Cerebellar nuclear complex (tissue), 1 donor: ENCODE results near the gene HS3ST3B1.

Source experiments
- DNase-seq, 2 experiments: peaks; one replicate each; lab custom pipeline; 2025; lab: John Stamatoyannopoulos, UW

Gene HS3ST3B1

DNA sequence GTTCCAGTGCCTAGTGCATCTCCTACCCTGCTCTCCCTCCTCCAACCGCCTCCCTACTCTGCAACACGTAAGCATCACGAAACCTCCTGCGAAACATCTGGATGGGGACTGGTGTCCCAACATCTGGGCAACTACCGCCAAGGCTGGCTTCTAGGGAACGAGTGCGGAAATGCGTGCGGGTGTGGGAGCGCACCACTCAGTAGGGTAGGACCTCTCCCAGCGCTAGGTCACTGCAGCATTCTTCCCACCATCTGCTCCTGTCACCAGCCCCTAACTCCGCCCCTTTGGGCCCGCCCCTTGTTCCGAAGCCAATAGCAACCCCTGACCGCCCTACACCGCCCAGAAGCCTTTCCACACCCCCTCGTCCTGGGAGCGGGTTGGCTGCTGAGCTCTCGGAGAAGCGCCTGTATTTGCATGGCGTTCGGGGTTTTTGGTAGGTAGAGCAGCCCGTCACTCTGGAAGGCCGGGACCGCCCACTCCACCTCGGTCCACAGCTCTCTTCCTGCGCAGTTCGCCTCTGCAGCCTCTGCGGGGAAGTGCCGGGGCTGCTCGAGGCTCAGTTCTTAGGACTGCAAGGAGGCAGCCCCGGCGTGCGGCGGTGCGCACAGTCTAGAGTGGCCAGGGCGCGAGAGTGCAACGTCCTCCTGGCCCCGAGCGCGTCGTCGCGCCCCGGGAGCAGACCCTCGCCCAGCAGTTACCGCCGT, at the start of gene HS3ST3B1:
TSS of gene HS3ST3B1 (plus strand) at position 507 of the 704 bp plus-strand sequence. CDS start 438 bp downstream, outside the sequence.
- DNase-seq: peak; percentile 70 to 83

DNA sequence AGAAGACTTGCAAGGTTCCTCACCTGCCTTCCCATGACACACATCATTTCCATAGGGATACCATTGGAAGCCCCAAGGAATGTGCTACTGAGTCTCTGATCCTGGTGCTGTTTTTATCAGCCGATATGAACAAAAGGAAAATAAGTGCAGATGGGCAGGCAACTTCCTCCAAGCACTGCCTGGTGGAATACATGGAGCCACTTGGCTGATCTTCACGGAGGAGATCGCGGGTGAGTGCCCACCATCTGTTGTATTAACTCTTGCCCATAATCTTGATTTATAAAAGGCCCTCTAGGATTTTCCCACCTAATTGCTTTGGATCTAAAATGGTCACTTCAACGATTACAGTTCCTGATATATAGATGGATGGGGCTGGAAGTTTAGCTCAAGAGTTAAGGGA, 39.5 kb upstream of the HS3ST3B1 start:
- DNase-seq: no peak

DNA sequence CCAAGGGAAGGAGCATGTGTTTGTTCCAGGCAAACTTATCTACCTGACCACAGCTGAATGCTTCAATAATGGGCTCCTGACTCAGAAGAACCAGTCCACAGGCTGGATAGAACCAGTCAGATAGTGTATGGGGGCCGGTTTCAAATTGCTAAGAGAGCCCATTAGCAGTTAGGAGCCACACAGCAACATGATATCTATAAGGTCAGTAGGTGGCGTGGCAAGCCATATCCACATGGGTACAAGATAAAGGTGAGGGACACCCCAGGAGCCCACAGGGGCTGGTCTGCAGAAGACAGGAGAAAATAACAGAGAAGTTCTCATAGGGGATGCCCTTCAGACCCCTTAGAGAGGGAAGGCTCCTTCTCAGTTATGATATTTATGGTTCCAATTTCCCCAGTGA, 32.6 kb upstream of the HS3ST3B1 start:
- no peak for DNase-seq

DNA sequence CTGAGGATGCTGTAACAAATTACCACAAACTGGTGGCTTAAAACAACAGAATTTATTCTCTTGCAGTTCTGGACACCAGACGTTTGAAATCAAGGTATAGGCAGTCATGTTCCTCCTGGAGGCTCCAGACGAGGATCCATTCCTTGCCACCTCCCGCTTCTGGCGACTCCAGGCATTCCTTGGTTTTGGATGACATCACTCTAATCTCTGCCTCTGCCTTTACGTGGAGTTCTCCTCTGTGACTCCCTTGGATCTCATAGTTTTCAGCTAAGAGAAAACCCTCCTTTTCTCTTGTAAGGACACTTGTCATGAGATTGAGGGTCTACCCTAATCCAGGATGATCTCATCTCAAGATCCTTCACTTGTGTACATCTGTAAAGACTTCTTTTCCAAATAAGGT, 31.4 kb upstream of the HS3ST3B1 start:
- DNase-seq: no peak

DNA sequence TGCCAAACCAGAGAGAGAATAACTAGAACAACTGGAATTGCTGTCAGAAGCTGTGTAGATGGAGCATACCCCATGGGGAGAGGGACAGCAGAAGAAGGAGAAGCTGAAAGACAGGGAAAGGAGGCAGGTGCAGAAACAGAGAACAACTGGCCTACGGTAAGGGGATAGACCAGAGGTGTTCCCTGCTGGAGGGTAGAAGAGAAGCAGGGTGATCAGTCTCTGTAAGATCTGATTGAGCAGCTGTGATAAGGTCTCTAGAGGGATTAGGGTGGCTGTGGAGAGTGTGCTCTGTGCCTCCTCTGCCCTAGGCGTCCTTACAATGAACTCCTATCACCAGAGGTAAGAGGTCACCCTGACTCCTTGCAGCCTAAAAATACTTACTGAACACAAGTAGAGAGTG, 30.4 kb upstream of the HS3ST3B1 start:
- no peak for DNase-seq

DNA sequence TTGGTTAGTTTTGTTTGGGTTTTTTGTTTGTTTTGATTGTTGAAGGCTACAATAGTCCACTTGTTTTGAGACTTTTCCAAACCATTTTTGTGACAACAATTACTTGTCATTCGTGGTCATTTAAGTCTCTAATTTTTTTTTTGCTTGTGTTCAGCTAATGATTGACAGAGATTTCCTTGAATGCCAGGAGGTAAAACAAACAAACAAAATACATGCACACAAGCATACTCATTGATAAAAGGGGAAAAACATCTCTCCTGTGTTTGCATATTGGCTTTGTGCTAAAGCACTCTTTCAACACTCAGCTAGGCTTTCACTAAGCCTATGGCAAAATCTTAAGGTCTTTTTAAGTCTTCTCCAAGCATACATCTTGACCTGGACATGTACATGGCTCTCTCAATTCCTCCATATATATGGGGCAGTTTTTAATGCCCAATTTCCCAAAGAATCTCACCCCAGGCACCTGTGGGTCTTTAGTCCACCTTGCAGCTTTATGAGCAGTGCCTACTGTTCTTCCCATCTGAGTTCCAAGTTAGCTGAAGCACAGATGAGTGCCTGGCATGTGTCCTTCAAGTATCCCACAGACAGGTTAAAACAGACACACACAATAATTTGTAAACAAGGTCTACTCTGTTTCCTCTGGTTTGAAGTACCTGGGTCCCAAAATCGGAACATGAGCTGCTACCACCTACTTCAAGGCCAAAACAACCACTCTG, 24.2 kb upstream of the HS3ST3B1 start:
- DNase-seq: no peak

DNA sequence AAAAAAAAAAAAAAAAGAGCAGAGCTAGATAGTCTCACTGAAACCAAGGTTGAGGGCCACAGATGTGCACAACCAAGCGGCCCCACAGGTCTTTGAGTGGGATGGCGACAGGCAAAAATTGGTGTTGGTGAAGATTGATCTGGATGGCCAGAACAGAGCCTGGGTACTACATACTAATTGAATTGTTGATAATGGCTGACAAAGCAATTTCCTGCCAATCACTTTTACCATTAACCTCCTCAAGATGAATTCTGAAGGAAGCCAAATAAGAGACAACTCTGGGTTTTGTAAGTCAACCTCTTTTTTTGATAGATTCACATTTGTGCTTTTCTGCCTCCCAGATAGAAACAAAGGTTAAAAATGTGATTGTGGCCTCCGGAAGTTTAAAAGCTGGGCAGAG, 19.4 kb upstream of the HS3ST3B1 start:
- DNase-seq: no peak

DNA sequence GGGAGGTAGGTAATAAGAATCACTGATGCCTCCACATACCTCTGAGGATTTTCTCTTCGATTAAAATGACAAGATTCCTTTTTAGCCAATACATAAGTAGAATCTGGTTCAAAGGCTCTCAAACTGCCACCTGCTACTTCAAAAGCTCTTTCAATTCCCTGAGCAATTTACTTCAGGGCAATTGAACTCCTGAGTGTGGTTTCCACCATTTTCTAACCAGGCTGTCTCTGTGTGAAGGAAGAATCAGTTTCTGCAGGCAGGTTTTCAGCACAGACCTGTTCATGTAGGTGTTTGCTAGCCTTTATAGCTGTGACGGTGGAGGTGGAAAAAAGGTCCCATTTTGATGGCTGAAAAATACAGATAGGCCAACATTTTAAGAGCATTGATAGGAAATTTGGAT, 18.2 kb upstream of the HS3ST3B1 start:
- DNase-seq: no peak

DNA sequence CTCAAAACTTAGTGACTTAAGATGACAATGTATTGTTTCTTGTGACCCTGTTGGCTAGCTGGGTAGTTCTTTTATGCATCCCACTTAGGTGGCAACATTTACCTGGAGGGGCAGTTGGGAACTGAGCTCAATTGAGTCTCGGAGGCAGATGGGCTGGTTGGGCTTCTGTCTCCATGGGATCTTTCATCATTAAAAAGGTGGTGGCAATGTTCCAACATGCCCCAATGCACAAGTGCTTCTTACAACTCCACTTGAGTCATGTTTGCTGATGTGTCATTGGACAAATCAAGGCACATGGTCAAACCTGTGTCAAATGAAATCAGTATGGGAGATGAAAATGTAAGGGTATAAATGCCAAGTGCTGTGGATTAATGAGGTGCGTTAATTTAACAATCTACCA, 11.7 kb upstream of the HS3ST3B1 start:
- no peak for DNase-seq

DNA sequence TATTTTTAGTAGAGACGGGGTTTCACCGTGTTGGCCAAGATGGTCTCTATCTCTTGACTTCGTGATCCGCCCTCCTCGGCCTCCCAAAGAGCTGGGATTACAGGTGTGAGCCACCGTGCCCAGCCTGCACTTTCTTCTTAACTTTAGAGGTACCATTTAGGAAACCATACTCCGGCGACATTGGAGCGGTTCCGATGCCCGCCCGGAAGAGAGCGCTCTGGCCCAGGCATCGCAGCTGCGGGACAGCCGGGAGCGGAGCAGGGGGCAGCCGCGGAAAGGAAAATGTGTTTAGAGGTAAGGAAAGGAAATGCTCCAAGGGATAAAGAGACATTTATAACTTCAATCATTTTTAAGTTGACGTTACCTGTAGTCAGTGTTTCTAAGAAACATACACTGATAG, 6.0 kb upstream of the HS3ST3B1 start:
- no peak for DNase-seq

DNA sequence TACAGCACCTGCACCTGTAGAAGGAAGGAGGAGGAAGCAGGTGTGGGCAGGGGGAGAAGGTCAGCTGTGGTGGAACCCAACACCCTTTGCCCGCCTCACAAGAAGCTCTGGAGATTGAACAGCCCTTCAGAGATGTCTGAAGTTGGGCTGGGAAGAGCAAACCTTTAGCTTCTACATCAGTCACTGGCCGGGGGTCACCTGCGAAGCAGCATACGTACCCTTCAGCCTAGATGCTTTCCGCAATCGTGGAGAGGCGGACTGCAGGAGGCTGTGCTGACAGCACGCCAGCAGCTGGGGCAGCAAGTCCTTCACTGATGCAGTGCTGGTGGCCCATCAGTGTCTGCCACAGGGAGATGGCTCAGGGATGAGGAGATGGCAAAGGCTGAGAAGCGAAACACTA, 5.2 kb upstream of the HS3ST3B1 start:
- no peak for DNase-seq

DNA sequence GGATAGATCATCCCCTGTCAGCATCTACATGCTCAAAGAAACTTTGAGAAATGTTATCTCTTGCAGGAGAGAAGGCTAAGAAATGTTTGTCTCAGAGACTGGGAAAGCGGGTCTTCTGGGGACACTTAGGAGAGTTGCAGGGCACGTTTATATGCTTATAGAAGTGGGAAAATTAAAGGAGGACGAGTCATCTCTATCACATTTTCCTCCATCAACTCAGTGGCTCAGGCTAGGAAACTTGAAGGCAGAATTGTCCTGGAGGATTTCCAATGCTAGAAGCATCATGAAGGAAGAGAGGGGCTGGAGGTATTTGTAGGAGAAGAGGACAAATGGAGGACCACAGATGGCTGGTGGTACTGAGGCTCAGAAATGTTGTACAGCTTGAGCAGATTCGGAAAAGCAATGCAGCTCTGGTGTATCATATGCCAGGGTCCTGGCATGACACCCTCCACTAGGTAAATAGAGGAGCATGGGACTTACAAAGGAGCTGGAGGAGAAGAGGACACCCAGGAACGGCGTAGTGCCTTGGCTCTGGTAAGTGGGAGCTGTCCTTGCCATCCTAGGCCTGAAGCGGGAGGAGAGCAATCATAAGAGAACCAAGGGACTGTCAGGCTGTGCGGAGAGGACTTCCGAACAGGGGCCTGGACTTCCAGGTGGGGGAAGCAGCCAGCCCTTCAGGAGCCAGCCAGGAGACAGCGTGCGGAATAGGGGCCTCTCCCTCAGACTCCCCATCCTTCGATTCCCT, 4.5 kb upstream of the HS3ST3B1 start:
- no peak for DNase-seq

DNA sequence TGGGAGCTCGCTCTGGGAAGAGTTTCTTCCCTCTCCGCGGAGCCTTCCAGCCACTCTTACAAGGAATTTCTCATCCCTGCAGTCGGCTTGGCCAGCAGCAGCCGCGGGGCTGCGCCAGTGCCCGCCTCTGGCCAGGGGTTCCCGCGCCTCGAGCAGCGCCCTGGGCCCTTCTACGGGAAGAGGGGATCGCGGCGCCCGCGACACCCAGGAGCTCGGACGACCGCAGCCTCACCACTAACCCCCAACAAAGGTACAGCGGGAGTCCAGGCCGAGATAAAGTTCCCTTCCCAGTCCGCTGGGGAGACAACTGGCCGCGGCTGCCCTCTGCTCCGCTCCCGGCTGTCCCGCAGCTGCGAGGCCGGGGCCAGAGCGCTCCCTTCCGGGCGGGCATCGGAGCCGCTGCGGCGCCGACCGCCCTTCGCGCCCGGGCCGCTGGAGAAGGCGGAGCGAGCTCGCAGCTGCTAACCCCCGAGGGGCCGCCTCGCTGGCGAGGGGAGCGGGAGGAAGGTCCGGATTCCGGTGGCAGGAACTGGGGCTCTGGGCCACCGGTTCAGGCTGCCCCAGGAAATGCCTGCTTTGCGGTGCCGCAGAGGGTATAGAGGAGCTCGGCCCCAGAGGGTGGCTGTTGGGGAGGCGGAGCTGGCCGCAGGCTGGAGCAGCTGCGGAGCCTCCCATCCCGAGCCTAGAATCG, 3.6 kb upstream of the HS3ST3B1 start:
- no peak for DNase-seq

DNA sequence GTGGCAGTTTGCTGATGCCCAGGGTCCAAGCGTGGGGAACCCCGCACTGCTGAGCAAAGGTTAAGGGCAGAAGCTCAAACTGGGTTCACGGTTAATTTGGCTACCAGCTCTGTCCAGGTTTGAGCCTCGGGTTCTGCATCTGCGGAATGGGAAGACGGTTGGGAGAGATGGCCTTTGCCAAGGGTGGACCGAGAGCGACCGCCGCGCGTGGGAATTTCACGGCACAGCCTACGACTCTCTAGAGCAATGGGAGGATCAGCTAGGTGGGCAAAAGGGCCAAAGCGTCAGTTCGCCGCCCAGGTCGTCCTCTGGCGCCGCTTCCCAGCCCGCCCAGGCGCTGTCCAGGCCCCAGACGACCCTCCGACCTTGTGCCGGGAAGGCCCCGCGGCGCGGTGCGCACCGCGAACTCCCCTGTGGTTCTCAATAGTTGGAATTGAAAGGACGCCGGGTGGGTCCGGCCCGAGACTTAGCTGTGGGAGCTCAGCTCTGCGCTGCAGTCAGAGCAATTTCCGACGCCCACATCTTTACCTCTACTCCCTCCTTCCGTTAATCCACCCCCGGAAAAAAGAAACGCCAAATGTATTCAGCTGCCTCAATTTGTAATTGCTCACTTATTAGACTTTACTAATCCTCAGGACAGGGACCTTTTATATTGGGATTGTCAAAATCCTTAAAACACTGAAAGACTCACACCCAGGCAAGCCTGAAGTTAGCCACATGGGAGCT, 2.5 kb upstream of the HS3ST3B1 start:
- DNase-seq: no peak

DNA sequence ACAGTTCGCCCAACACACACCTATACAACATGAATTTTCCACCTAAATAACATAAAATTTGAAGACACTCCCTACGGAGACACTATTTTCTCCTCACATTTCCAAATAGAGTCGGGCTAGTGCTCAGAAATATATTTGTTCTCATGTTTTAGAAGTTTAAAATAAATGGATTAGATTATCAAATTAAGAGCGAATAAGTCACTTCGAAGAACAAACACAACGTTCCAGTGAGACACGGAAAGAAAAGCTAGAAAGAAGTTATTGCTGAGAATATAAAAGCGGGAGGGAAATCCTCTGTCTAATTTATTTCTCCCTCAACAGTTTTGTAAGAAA, 2.0 kb upstream of the HS3ST3B1 start:
- no peak for DNase-seq

DNA sequence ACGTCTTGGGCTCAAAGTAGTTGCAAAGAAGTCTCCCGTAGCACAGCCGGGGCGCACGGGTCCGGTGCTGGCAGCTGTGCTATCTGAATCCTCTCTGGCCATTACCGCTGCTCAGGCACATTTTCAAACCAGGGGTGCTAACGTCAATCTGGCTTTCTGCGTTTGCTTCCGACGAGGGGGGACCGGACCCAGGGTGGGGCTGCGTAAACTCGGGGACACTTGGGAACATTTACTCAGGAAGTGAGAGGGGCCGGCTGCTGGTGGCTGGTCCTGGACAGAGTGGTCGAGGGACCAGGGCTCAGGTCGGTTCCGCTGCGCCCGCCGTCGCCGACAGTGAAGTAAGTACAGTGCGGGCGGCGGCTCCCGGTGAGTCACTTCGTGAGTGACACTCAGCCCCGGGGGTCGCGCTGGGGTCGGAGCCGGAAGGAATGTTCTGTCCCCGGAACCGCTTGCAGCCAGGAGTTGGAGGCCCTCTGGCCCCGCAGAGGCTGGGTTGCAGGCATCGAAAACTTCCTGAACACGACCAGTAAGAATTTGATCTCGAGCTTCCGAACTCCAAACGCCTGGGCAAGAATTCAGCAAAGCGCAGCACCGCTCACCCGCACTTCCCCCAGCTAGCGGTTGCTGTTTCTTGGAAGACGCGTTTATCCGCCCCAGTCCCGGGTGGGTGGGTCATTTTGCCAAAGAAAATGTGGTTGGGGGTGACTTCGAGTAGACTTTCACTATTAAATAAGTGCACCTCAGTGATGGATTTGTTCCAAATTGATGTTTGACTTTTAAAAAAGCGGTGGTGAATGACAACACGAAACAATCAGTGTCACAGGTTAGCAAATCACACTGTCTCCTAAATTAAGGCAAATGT, 1.4 kb upstream of the HS3ST3B1 start:
- no peak for DNase-seq

DNA sequence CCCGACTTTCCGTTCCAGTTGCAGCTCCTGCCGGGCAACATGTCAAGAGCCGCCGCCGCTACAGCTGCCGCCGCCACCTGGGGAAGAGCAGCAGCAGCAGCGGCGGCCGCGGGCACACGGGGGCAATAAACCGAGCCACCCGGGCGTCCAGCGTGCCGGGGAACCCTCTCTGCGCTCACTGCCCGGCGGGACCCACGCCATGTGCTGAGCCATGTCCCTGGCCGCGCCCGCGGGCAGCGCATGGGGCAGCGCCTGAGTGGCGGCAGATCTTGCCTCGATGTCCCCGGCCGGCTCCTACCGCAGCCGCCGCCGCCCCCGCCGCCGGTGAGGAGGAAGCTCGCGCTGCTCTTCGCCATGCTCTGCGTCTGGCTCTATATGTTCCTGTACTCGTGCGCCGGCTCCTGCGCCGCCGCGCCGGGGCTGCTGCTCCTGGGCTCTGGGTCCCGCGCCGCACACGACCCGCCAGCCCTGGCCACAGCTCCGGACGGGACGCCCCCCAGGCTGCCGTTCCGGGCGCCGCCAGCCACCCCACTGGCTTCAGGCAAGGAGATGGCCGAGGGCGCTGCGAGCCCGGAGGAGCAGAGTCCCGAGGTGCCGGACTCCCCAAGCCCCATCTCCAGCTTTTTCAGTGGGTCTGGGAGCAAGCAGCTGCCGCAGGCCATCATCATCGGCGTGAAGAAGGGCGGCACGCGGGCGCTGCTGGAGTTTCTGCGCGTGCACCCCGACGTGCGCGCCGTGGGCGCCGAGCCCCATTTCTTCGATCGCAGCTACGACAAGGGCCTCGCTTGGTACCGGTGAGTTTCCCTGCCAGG, 604 bp downstream of the HS3ST3B1 start:
- DNase-seq: no peak

DNA sequence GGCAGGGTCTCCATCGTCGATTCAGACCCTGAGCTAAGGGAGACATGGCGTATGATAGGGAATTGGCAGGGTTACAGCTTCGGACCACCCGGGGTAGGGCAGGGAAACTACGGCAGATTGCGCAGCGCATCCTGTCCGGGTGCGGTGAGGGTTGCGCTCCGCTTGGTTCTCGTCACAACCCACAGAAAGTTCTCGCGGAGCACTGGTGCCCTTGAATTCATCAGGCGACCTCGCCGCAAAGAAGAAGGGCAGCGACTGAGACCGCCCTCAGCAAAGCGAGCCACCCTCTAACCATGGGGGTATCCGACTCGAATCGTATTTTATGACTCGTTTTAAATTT, 1.2 kb downstream of the HS3ST3B1 start:
- no peak for DNase-seq

DNA sequence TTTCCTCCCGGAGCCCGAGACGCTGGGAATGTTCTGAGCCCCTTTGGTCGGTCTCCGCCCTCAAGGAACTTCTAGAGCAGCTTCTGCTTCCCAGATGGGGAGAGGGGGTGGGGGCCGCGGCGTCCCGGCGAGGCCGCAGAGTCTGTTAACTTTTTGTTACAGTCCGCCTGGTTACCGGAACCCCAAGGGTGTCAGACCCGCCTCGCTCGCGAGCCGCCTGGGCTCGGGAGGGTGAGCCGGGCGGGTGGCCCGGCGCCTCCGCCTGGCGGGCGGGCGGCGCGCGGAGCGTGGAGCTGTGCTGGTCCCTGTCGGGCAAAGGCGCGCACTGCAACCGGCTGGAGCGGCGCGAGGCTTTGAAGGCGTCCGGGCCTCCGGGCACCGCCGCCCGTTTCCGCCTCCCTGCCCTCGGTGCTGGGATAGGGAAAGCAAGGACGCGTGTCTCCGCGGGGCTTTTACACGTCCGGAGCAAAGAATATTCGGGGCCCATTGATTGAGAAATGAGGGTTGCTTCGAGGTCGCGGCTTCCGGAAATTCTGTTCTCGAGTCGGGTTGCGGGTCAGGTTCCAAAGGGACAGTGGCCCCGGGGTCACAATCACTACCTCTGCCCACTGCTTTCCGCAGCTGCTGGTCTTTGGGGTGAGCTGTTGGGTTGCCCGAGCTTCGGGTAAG, 1.7 kb downstream of the HS3ST3B1 start:
- no peak for DNase-seq
